HG02884 (cell line): Measurements from ENCODE around the gene RPS6KA5.
"Not testable (repeated sequence)": the region's sequence is repeated elsewhere in the genome, so short reads cannot be mapped to it uniquely, and the experiment has no call there.

Source experiments
- ATAC-seq: cut with Tn5 transposase; IDR thresholded peaks from one replicate; pipeline ENCODE4 v1.9.1; 2021; ENCODE audit warnings: mild to moderate bottlenecking, moderate library complexity; ENCODE audit not compliant: unreplicated experiment

Gene RPS6KA5

DNA sequence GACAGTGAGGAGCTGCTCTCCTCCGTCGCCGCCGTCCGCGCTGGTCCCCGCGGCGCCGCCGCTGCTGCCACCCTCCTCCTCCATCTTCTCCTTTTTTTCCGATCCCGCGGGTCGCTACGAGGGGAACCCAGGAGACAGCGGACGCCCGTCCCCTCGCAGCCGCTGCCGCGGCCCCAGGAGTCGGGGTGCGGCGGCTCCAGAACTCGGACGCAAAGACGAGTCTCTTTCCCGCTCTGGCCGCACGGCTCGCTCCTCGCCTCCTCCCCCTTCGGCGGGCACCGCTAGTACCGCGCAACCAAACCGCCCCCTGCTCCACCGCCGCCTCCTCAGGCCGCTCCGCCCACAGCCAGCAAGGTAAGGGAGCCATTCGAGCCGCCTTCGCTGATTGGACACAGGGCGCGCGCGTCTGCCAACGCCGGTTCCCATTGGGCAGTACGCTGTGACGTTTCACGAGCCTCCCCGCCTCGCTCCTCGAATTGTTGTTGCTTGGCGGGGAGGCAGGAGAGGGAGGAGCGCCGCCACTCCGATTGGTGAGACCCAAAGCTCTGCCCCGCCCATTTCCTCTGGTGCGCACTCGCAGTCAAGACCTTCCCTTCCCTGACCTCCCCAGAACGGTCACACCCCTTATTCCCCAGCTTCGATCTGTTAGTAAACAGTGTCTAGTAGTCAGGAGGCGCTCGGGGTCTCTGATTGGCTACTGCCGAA is at the start of gene RPS6KA5:
RPS6KA5 (minus strand) TSS at position 291 of the 705 bp plus-strand sequence; CDS start at position 84, 207 bp downstream.
- peak; percentile 83 for ATAC-seq

GRCh38 chr14:91108941-91109611 is 48.6 kb upstream of the RPS6KA5 start:
- ATAC-seq = no peak

DNA sequence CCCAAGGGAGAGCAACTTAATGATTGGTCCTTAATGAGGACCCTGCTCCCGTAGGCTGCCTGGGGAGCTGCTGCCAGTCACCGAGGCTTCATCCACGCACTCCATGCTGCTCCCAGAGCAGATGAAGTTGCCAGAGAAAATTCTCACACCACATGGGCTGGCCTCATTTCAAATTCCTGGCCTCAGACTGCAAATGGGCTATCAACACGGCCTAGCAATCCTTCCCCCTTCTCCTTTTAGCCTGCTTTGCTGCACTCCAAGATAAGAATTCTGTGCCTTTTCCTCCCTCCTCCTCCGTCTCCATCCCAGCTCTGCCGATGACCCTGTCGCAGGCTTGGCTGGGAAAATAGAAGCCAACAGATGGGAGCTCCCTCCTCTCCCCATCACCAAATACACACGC is 42.7 kb upstream of the RPS6KA5 start:
- ATAC-seq = no peak

- no peak for ATAC-seq
Measured at GRCh38 chr14:91100102-91100501, 39.7 kb upstream of the RPS6KA5 start.

GRCh38 chr14:91098591-91098990 is 38.1 kb upstream of the RPS6KA5 start:
- ATAC-seq = no peak

DNA sequence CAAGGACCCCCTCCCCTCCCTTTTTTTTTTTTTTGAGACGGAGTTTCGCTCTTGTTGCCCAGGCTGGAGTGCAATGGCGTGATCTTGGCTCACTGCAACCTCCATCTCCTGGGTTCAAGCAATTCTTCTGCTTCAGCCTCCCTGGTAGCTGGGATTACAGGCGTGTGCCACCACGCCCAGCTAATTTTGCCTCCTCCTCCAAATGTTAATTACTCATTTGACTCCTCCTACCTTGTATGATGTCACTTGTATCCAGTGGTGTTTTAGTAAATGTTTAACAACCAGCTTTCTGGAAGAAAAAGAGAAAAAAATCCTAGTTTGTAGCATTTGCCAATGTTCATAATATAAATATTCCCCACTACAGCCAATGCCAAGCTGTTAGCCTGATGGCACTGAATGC is 37.2 kb upstream of the RPS6KA5 start:
- not testable (repeated sequence) for ATAC-seq

DNA sequence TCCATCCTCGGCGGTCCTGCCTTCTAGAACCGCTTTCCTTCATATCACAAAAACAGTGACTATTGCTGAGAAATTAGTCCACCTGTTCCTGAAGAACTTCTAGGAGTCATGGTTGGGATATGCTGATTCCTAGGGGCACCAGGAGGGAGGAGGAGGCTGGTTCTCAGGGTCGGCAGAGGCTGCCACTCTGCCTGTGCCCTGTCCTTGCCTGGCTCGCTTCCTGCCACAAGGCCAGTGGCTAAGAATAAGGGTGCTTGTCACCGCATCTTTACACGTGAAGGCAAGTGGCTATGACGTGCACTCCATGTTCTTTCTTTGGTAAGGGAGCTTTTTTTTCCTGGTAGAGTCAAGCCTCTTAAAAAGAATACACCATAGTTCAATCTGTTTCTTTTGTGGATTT is 34.7 kb upstream of the RPS6KA5 start:
- no peak for ATAC-seq

GRCh38 chr14:91094772-91095171 is 34.3 kb upstream of the RPS6KA5 start:
- no peak for ATAC-seq

DNA sequence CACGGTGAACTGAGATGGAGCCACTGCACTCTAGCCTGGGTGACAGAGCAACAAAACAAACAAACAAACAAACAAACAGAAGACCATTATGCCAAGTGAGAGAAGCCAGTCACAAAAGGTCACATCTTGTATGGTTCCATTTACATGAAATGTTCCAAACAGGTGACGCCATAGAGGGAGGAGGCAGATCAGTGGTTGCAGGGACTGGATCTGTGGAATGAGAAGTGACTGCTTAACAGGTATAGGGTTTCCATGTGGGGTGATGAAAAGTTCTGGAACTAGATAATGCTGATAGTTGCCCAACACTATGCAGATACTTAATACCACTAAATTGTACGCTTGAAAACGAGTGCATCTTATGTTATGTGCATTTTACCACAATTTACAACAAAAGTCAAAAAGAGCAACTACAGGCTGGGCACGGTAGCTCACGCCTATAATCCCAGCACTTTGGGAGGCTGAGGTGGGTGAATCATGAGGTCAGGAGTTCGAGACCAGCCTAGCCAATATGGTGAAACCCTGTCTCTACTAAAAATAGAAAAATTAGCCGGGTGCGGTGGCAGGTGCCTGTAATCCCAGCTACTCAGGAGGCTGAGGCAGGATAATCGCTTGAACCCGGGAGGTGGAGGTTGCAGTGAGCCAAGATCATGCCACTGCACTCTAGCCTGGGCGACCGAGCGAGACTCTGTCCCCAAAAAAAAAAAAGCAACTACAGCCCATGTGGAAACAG is 33.5 kb upstream of the RPS6KA5 start:
- ATAC-seq = not testable (repeated sequence)

- no peak for ATAC-seq
Measured at GRCh38 chr14:91092073-91092472, 31.6 kb upstream of the RPS6KA5 start.

GRCh38 chr14:91090743-91091142 is 30.3 kb upstream of the RPS6KA5 start:
- no peak for ATAC-seq

- no peak for ATAC-seq
Measured at GRCh38 chr14:91089958-91090535, 29.6 kb upstream of the RPS6KA5 start.

DNA sequence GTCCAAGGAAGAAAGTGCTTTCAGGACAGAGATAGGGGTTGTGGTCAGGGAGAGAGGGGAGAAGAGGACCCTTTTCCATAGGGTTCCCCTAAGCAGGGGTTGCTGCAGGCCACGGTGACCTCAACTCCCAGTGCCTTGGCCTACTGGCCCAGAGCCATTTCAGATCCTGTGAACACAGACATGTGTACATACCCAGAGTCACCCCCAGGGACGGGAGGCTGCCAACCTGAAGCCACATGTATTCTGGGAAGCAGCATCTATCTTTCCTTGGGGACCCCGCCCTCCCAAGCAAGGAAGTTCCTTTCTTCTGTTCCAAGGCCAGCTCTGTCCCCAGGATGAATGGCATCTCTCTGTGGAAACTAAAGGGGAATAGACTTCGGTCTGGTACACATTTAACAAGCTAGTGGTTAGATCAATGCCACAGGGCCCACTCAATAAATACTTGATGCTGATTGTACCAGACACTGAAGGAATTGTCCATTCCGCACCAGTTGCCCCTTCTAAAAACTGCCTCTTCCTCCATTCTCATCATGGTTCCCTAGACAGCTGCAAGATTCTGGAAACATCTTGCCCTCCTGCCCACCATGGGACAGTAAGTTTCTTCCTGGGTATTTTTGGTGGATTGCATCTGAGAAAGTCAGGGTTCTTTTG is 28.3 kb upstream of the RPS6KA5 start:
- no peak for ATAC-seq

DNA sequence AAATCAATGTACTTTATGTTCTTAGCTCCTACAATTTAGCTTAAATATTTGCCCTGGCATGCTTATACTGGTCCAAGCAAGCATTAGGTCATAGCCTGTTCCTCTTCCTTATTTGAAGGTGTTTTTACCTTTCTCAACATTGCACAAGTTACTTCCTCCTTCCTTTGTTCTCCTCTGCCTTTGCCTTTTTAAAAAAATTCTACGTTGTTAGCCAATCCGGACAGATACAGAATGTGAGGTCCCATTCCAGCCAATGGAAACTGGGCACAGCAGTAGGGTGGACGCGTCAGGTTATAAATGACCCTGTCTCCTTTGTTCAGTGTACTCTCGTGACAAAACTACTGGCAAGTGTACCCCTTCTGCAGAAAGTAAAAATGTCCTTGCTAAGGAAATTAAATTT is 27.0 kb upstream of the RPS6KA5 start:
- ATAC-seq = not testable (repeated sequence)

DNA sequence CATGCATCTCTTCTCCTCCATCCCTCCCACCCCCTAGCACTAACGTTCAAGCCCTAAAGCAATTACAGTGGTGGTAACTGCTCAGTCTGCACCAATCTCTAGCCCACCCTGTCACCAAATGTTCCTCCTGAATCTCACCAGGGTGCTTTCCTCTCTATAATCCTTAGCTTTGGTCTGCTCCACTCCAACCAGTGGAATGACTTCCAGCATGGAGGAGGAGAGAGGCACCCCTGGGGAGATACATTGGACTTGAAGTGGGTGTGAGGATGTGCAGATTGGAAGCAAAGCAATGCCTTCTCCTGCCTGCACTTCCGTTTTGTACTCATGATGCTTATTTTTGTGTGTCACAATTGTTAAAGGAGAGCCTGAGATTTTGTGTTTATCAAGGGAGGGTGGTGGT is 24.1 kb upstream of the RPS6KA5 start:
- ATAC-seq = no peak

DNA sequence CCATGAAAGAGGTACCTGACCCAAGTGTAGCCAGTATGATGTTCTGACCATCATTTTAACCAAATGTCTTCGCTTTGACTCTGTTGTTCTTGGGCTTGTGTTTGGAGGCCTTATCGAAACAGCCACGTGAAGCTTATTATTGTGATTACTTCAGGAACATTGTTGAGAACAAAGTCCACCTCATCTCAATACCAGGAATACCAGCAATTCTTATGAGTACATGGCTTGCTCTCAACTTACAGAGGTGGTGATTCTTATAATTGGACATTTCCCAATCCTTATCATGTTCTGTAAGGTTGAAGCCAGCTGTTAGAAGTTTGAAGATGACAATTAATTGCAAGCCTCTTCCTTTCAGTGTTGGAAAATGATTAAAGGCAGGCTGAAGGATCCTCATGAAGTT is 21.8 kb upstream of the RPS6KA5 start:
- ATAC-seq = no peak

GRCh38 chr14:91080071-91080470 is 19.6 kb upstream of the RPS6KA5 start:
- ATAC-seq = no peak

- ATAC-seq = peak; percentile 83
Measured at GRCh38 chr14:91078095-91078737, 17.8 kb upstream of the RPS6KA5 start.

DNA sequence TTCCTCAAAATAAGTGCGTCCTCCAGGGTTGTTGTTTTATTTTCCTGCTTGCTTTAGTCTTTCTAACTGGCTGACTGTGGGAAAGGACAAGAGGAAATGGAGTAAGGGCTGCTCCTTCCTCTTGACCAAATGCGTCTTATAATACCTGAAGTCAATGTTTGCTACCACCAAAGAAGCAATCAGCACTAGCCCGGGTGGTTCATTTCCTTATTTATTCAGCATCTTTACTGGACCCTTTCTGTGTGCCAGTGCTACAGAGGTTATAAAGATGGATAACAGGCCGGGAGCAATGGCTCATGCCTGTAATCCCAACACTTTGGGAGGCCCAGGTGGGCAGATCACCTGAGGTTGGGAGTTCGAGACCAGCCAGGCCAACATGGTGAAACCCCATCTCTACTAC is 15.1 kb upstream of the RPS6KA5 start:
- no peak for ATAC-seq

DNA sequence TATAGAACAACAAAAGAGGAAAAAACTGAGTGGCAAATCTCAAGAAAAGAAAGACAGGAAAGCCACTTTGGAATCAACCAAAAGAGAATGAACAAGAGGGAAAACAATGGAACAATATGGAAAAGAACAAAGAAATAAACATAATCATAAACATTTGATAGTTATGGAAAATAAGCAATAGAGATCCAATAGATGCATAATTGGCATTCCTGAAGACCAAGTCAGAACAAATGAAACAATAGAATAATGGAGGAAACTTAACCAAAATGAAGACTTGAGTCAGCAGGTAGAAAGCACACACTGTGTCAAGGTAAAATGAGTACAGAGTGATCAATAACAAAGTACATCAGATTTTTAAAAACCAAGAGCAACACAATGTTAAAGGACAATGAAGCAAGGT is 10.1 kb upstream of the RPS6KA5 start:
- no peak for ATAC-seq

GRCh38 chr14:91068642-91069041 is 8.2 kb upstream of the RPS6KA5 start:
- ATAC-seq = no peak
